Progenitor cell of endocrine pancreas (in vitro differentiated cells): ENCODE data around the gene ADIPOQ. TPM values are rescaled to one million over a fixed set of nuclear protein-coding genes. Genes with fewer than 3 reads are reported as not detected.
"Not testable (repeated sequence)": the region's sequence is repeated elsewhere in the genome, so short reads cannot be mapped to it uniquely, and the experiment has no call there.

Source experiments
- DNase-seq: peaks from one replicate; pipeline ENCODE4 v3.0.0; 2021; ENCODE audit warnings: low spot score; ENCODE audit not compliant: unreplicated experiment
- H3K27ac Mint-ChIP-seq: 2 replicates; pipeline ENCODE4 v1.8.0; 2021; ENCODE audit warnings: mild to moderate bottlenecking, moderate library complexity, mixed read lengths
- H3K27me3 Mint-ChIP-seq: 2 replicates; pipeline ENCODE4 v1.8.0; 2021; ENCODE audit warnings: mixed read lengths
- H3K36me3 Mint-ChIP-seq: 2 replicates; pipeline ENCODE4 v1.8.0; 2022; ENCODE audit warnings: mixed read lengths; ENCODE audit not compliant: insufficient read depth
- H3K4me1 Mint-ChIP-seq: 2 replicates; pipeline ENCODE4 v1.8.0; 2021; ENCODE audit warnings: low read depth, mixed read lengths
- H3K4me3 Mint-ChIP-seq: 2 replicates; pipeline ENCODE4 v1.8.0; 2021; ENCODE audit warnings: low read depth, mild to moderate bottlenecking, moderate library complexity, mixed read lengths
- H3K9me3 Mint-ChIP-seq: 2 replicates; pipeline ENCODE4 v1.8.0; 2021; ENCODE audit warnings: low read depth, mixed read lengths
- total RNA-seq: library from RNA; stranded (reverse); gene quantifications from 2 replicates; pipeline ENCODE4 v1.2.1, GENCODE V29; 2021
- TF ChIP-seq, protein P1 (sequence below): fragments of 200-600 bp; sonication (generic); IDR thresholded peaks from one replicate; pipeline ENCODE4 v1.5.0; 2021; ENCODE audit warnings: antibody characterized with exemption, mild to moderate bottlenecking; ENCODE audit not compliant: unreplicated experiment

The ADIPOQ gene
- total RNA-seq, 1 donor from 2014 or later: not detected

DNA sequence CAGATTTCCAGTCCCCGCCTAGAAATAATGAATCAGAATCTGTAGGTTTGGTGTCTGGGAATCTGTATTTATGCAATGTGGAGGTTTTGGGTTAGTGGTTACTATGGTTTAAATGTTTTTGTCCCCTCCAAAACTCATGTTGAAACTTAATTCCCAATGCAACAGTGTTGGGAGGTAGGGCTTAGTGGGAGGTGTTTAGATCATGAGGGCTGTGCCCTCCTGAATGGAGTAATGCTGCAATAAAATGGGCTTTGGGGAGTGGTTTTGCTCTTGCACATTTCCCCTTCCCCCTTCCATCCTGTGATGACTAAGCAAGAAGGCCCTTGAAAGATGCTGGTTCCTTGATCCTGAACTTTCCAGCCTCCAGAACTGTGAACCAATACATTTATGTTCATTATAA lies 27.1 kb upstream of the ADIPOQ start:
- H3K4me3 Mint-ChIP-seq: no peak overlapping the region
- DNase-seq: no peak
- no peaks in the 10 kb centered on the region for H3K36me3 Mint-ChIP-seq
- H3K27me3 Mint-ChIP-seq: peaks cover 32% of the 10 kb centered on the region
- no peaks in the 10 kb centered on the region for H3K4me1 Mint-ChIP-seq
- no peak overlapping the region for H3K27ac Mint-ChIP-seq
- TF ChIP-seq, protein P1, sequence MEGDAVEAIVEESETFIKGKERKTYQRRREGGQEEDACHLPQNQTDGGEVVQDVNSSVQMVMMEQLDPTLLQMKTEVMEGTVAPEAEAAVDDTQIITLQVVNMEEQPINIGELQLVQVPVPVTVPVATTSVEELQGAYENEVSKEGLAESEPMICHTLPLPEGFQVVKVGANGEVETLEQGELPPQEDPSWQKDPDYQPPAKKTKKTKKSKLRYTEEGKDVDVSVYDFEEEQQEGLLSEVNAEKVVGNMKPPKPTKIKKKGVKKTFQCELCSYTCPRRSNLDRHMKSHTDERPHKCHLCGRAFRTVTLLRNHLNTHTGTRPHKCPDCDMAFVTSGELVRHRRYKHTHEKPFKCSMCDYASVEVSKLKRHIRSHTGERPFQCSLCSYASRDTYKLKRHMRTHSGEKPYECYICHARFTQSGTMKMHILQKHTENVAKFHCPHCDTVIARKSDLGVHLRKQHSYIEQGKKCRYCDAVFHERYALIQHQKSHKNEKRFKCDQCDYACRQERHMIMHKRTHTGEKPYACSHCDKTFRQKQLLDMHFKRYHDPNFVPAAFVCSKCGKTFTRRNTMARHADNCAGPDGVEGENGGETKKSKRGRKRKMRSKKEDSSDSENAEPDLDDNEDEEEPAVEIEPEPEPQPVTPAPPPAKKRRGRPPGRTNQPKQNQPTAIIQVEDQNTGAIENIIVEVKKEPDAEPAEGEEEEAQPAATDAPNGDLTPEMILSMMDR: no peak
- no peaks in the 10 kb centered on the region for H3K9me3 Mint-ChIP-seq

DNA sequence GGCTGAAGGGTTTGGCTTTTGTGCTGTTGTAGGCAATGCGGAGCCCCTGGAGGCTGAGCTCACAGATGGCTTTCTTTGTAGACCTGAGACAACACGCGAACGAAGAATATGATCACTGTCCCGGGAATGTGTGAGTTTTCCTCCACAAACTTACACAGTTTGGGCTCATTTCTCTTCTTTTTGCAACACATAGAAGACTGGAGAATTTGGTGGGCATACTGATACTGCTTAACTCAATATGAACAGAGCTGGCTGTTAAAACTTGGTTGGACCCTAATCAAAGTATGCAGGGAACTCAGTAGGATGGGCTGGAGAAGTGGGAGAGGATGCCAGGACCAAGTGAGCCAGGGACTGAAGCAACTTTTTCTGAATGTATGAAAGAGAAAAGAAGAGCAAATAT lies 24.0 kb upstream of the ADIPOQ start:
- Mint-ChIP-seq H3K27me3 (peaks cover 28% of the 10 kb centered on the region), H3K27ac (no peak overlapping the region), H3K36me3 (no peaks in the 10 kb centered on the region), H3K9me3 (no peaks in the 10 kb centered on the region), H3K4me1 (no peaks in the 10 kb centered on the region), H3K4me3 (no peak overlapping the region)
- no peak for DNase-seq
- TF ChIP-seq, protein P1: no peak

DNA sequence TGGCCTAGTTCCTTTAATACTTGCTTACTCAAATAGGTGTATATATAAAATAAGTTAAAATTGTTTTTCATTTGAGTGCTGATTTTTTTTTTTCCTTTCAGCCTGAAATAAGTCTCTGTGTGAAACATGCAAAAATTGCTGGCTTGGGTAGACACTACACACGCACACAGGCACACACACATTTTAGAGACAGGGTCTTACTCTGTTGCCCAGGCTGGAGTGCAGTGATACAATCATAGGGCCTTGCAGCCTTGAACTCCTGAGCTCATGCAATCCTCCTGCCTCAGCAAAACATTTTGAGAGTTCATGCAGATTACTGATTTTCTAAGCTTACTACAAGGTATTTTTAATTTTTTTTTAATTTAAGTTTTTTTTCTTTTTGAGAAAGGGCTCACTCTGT lies 23.6 kb upstream of the ADIPOQ start:
- no peak for DNase-seq
- Mint-ChIP-seq H3K27me3 (peaks cover 26% of the 10 kb centered on the region), H3K27ac (no peak overlapping the region), H3K4me3 (no peak overlapping the region), H3K36me3 (no peaks in the 10 kb centered on the region), H3K9me3 (no peaks in the 10 kb centered on the region), H3K4me1 (no peaks in the 10 kb centered on the region)
- TF ChIP-seq, protein P1: no peak

DNA sequence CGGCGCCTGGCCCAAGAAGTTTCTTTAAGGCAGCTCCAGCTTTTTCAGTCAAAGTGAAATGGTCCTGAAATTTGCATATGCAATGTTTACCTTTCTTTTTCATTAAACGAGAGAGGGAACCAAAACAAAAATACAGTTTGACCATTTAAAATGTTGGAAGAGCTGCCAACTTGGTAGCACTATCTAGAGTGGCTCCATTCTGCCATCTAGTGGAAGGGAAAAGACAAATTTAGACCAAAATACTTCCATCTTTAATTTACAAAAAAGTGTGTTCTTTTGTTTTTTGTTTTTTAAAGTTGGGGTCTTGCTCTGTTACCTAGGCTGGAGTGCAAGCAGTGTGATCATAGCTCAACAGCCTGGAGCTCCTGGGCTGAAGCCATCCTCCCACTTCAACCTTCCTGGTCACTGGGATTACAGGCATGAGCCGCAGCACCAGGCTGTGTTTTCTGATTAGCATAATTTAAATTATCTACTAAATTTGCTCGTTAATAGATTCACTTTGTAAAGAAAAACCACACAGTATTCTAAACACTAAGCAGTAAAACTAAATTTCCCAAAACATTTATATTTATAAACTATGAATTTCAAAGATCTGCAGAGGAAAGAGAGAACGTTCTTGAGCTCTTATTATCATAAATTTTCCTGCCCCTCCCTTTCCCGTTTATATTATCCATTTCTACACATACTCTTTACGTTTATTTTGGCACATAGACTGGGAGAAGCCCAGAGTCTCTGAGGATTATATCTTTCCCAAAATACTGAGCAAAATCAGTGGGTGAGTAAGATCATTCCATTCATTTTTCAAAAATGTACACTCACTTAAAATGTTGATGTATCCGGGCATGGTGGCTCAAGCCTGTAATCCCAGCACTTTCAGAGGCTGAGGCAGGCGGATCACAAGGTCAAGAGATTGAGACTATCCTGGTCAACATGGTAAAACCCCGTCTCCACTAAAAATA lies 20.8 kb upstream of the ADIPOQ start:
- TF ChIP-seq, protein P1: peak; percentile 70
- Mint-ChIP-seq H3K27ac (no peak overlapping the region), H3K36me3 (no peaks in the 10 kb centered on the region), H3K4me1 (peaks cover 5% of the 10 kb centered on the region), H3K4me3 (no peak overlapping the region), H3K9me3 (no peaks in the 10 kb centered on the region), H3K27me3 (peaks cover 44% of the 10 kb centered on the region)
- no peak for DNase-seq

DNA sequence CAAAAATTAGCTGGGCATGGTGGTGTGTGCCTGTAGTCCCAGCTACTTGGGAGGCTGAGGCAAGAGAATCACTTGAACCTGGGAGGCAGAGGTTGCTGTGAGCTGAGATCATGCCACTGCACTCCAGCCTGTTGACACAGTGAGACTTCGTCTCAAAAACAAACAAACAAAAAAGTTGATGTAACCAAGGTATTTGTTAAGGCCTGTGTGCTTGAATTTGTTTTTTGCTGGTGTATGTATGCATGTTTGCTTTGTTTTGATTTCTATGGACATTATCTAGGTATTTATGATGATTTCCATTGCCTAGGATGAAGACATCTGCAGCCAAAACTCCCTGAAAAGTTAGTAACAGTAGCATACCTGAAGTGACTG lies 20.1 kb upstream of the ADIPOQ start:
- H3K27ac Mint-ChIP-seq, H3K4me1 Mint-ChIP-seq, H3K4me3 Mint-ChIP-seq, H3K9me3 Mint-ChIP-seq, DNase-seq, H3K36me3 Mint-ChIP-seq: not testable (repeated sequence)
- peaks cover 43% of the 10 kb centered on the region for H3K27me3 Mint-ChIP-seq

DNA sequence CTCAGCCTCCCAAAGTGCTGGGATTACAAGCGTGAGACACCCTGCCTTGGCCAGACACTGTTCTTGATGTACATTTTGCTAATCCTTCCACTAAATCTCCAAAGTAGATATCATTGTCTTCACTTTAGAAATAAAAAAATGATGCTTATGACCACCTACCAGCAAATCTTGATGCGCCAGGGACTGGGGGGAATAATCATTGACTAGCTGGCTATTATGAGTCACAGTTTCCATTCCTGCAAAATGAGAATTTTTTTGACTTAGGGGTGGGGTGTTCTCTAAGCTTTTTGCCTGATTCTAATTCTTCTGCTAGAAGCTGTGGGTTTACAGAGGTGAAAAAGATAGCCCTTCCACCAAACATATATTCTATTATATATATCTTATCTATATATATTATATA lies 19.1 kb upstream of the ADIPOQ start:
- no peak for DNase-seq
- TF ChIP-seq, protein P1: no peak
- no peaks in the 10 kb centered on the region for H3K9me3 Mint-ChIP-seq
- peaks cover 41% of the 10 kb centered on the region for H3K27me3 Mint-ChIP-seq
- peaks cover 5% of the 10 kb centered on the region for H3K4me1 Mint-ChIP-seq
- H3K4me3 Mint-ChIP-seq: no peak overlapping the region
- no peaks in the 10 kb centered on the region for H3K36me3 Mint-ChIP-seq
- no peak overlapping the region for H3K27ac Mint-ChIP-seq
